GM04504 (cell line): Measurements from ENCODE around the gene TUBA8.
"Not testable (repeated sequence)": the region's sequence is repeated elsewhere in the genome, so short reads cannot be mapped to it uniquely, and the experiment has no call there.

ENCODE experiments used
- DNase-seq: peaks from one replicate; pipeline ENCODE4 v3.0.0-alpha.2; 2012; ENCODE audit warnings: low read depth

TUBA8 gene

DNA sequence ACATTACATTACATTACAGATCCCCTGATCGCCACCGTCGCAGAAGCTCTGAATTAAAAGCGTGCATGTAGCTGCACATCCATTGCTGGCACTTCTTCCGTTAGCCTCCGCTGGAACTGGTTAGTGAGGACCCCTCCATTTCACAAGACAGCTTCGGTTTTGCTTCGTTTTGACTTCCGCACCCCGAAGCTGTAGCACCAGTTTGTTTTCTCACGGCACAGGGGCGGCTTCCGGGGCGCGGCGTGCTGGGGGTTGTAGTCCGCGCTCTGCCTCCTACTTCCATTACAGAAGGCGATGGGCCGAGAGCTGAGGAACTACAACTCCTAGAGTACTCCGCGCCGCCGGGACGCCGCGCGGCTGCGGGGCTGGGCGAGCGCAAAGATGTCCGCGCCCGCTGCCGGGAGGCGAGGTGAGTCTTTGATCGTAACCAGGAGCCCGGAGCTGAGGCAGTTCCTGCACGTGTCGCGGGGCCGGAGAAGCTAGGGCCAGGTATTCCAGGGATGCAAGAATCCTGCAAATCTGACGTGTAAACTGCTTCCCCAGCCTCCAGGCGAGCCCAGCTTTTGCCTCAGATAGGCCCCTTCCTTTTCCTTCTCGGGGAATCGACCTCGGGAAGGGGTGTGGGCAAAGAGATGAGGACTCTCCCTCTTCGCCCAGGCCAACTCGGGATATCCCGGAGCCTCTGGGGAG is 32.8 kb upstream of the TUBA8 start, which contains the start of gene PEX26:
Gene PEX26, plus strand, starts transcription at position 352 of the 690 bp plus-strand sequence. CDS start 387 bp downstream, outside the sequence.
- peak; percentile 88 for DNase-seq

DNA sequence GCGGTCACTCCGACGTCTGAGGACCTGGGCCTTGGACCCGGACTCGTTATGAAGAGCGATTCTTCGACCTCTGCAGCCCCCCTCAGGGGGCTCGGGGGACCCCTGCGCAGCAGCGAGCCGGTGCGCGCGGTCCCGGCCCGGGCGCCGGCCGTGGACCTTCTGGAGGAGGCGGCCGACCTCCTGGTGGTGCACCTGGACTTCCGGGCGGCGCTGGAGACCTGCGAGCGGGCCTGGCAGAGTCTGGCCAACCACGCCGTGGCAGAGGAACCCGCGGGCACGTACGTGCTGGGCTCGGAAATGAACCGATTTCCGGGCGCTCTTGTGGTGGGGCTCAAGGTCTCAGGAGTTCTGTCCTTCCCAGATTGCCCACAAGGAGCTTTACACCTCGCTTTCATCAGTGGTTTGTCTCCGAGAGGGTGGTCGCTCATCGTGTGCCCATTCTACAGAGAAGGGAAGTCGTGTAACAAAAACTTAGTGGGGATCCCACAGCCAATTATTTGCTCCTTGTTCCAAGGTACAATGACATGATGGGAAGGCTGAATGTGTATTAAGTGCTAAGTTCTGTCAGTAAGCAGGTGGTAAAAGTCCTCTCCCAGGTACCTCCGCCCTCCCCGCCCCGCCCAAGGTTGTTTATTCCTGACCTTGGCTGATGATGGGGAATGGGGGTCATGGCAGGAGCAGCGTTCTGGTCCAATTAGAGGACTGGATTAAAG is 32.1 kb upstream of the TUBA8 start:
- DNase-seq: no peak

DNA sequence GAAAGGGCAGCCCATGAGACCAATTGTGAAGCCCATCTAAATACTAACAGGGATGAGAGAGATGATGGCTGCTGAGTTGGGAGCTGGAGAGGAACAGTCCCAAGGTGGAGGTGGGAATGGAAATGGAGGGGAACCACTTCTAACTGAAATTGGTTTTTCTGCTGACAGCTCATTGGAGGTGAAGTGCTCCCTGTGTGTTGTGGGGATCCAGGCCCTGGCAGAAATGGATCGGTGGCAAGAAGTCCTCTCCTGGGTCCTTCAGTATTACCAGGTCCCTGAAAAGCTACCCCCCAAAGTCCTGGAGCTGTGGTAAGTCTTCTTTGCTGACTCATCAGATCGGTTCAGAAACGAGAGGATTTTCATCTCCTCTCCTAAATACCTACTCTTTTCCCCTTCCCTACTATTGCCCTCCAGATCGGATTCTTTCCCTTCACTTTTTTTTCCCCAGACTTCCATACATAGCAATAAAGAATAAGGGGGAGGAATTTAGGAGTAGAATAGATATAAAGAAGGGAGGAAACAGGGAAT is 30.8 kb upstream of the TUBA8 start:
- DNase-seq: no peak

DNA sequence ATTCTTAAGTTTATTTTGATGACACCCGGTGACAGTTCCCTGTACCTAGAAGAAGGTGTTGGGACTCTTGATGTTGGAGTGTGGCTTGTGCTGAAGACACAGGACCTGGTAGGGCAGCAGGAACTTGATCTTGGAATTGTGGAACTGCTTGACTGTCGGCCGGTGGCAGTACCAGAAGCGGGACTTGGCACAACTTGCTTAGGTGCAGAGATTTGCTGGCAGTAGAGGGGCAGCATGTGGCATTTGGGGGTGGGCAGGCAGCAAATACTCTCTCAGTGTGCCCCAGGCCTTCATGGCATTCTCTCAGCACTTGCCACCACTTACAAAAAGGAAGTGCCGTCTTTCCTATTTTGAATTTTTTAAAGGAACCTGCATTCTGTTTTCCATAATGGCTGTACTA is 29.2 kb upstream of the TUBA8 start:
- DNase-seq: no peak

DNA sequence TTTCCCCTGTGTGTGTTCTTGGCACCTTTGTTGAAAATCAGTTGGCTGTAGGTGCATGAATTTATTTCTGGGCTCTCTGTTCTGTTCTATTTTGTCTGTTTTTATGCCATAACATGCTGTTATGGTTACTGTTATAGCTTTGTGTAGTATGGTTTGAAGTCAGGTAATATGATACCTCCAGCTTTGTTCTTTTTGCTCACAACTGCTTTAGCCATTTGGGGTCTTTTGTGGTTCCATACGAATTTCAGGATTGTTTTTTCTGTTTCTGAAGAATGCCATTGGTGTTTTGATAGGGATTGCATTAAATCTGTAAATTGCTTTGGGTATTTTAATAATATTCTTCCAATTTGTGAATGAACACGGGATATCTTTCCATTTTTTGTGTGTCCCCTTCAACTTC is 28.1 kb upstream of the TUBA8 start:
- DNase-seq: no peak

DNA sequence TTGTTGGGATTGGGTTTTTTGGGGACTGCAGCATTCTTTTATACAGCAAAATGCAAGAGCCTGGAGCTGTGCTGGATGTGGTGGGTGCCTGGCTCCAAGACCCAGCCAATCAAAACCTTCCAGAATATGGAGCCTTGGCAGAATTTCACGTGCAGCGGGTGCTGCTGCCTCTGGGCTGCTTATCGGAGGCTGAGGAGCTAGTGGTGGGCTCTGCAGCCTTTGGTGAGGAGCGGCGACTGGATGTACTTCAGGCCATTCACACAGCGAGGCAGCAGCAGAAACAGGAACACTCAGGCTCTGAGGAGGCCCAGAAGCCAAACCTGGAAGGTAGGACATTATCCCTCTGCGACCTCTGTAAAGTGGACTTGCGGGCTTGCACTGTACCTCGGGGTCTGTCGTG is 27.2 kb upstream of the TUBA8 start:
- DNase-seq: no peak

DNA sequence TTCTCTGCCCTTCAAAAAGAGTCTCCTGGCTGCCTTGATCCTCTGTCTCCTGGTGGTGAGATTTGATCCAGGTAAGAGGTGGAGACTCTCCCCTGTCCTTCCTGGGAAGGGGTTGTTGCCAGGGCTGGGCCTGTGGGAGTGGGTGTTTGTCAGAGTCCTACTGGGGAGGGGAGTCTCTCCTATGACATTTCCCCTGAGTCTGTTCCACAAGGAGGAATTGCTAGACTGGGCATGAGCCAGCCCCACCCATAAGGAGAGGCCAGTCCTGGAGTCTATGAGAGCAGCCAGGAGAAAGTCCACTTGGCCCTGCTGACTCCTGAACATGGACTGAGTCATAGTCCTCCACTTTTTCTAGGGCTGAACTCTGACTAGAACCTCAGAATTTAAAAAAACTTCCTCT is 25.4 kb upstream of the TUBA8 start:
- no peak for DNase-seq

DNA sequence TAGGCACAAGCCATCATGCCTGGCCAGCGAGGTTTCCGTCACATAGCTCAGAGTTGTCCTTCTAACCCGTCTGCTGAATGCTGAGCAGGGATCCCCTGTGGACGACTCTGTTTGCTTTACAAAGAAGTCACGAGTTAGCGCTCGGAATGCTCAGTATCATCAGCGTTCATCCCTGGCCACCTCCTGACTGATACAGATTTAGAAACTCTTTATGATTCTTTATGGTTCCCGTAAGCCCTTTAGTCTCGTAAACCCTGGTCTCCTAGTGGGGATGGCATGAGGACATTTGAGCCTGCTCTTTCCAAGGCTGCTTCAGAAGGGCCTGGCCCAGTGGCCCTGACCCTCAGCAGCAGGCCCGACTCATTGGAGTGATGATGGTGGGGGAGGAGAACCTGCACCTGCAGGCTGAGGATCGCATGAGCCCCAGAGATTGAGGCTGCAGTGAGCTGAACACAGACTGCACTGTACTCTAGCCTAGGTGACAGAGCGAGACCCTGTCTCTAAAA is 23.2 kb upstream of the TUBA8 start:
- no peak for DNase-seq

DNA sequence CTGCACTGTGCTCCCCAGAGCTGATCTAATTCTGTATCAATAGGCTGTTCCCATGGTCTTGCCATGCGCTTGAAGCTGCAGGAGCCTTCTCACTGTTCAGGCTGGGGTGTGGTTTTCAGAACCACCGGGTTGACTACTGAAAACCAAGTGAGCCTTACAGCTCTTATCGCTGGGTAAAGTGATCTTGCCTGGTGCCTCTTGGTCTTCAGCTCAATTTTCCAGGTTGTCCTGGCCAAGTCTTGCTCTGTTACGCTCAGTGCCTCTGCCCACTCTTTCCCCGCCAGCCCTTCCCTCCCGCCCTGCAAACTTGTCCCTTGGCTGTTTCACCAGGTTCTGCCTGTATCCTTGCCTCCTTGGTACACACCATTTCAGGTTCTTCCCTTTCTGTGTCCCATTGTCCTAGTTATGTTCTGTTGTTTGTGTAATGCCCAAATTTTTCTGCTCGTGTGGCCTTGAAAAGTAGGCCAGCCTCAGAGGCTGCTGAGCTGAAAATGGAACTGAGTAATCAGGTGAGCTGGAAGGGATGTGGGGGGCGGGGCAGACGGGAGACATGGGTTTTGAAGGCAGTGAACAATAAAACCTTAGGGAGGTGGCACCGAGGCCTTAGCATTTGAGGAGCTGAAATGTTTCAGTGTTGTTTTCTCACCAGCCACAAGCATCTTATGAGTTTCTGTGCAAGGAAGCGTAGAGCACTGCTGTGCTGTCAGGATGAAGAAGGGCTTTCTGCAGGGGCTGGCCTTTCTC is 21.6 kb upstream of the TUBA8 start:
- no peak for DNase-seq

DNA sequence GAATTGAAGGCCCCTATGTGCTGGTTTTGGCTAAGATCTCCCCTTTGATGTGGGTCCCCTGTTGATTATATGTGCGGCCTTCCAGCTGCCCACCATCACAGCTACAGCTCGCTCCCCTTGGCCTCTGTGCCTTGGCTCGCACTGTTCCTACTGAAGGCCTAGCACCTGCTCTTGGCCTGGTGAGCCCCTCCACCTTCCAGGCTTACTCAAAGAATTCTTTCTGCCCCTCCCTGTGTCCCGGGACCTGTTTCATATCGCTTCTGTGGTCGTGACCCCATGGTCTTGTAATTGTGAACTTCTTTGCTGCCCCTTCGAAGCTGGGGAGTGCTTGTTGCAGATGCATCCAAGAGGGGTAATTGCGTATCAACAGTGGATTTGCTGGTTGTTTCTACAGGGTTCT is 20.3 kb upstream of the TUBA8 start:
- DNase-seq: no peak

DNA sequence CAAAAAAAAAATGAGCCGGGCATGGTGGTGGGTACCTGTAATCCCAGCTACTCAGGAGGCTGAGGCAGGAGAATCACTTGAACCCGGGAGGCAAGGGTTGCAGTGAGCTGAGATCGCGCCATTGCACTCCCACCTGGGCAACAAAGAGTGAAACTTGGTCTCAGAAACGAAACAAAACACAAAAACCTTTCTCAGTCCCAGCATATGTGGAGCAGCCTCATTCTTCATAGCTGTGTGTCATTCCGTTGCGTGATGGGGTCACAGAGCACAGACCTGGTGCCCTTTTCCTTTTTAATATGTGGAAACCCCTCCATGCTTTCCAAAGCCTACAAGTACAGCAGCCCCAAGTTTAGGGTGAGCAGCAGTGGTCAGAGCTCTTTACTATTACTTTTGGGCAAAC is 19.1 kb upstream of the TUBA8 start:
- no peak for DNase-seq

DNA sequence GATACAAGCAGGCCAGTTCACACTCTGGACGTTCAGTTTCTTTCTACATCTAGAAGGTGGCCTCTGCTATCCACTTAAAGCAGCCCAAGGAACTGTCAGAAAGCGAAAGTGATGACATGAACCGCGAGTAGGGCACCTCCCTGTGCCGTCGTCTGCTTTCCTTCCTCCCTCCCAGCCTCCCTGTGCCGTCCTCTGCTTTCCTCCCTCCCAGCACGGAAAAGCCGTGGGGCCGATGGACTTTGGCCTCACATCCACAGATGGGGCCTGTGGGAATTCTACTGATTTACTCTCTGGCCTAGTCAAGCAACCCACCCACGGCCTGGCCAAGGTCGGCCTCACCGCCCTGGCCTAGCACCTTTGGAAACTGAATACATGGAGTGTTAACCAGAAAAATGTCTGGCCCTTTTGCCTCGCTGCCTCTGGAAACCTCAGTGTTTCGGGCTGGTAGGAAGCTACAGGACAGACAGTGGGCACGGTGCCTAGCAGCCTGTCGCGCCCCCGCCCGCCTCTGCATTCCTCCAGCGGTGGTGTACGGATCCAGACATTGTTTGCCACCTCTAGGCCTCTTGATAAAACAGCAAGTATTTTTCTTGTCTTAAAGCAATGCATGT is 18.6 kb upstream of the TUBA8 start:
- DNase-seq: no peak

DNA sequence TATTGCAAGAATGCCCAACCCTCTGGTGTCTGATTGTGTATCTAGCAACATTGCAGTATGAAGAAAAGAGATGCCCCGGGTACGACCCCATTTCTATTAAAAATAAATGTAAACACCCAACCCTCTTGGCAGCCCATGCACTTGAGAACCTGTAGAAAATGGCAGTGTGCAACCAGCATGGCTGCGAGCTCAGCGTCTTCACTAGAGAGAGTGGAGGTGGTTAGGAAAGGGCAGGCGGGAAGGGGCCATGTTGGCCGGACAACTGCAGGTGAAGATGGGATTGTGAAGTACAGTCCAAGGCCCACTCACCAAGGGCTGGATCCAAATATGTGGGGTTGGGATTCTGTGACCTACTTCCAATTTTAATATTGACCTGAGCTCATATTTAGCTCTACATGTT is 16.9 kb upstream of the TUBA8 start:
- no peak for DNase-seq

DNA sequence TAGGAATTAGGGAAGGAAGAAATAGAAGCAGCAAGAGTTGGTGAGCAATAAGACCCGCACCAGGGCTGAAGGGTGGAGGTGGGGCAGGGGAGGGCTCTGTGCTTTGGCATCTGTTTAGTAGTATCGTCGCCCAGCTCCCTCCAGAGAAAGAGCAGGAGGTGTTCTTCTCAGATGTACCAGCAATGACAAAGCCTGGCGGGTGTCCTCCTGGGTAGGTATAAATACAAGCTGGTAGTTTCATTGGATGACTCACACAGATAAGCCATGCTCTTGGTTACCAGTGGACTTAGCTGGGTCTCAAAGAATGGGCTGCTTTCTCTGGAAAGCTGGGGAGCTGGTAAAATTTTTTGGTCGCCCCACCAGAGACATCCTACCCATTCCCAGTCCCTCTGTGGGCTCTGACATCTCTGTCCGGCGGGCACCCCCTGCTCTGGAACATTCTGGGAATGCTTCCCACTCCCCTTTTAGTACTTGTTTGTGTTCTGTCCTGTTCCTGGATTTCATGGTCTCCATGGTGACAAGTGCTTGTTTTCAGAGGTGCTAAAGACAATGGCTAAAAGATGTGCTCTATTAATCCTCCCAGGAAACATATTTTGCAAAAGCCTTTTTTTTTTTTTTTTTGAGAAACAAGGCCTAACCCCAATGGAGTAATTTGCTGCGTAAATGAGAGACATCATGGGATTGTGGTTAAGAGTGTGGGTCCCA is 15.4 kb upstream of the TUBA8 start:
- DNase-seq: no peak

DNA sequence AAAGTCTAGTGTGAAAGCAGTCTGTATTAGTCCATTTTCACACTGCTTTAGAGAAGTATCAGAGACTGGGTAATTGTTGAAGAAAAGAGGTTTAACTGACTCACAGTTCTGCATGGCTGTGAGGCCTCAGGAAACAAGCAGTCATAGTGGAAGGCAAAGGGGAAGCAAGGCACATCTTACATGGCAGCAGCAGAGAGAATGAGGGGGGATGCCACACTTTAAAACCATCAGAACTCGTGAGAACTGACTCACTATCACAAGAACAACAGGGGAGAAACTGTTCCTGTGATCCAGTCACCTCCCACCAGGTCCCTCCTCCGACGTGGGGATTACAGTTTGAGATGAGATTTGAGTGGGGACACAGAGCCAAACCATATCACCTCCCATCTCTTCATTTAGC is 13.8 kb upstream of the TUBA8 start:
- no peak for DNase-seq

DNA sequence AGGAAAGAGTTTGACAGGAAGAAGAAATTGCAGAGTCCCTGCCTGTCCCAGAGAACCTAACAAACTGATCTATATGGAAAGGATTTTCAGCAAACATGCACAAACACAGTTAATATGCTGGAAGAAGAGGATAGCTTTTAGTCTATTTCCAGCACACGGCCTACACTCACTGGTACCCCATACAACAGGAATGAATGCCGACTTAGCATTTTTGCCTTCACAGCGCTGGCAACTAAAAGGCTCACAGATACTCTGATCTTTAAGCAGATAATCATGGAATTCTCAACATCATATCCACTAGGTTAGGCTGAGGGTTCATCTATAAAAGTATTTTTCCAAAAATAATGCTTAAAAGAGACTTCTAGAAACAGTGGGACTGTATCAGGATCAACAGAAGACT is 9.8 kb upstream of the TUBA8 start:
- no peak for DNase-seq

DNA sequence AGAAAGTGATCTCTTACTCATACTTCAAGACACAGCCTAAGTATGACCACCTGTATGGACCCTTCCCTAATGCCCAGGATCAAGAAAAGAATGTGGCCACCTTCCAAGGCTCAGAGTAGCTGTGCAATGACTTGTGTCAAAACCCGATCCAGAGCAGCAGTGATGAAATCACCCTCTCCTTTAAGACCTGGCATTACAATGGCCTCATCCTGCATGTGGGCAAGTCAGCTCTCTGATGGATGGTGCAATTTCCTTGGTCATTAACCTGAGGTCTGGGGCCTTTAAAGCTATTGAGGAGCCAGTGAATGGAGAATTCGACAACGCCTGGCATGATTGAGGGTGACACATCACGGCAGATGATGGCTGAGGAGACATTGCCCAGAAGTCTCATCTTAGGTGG is 9.1 kb upstream of the TUBA8 start:
- no peak for DNase-seq

DNA sequence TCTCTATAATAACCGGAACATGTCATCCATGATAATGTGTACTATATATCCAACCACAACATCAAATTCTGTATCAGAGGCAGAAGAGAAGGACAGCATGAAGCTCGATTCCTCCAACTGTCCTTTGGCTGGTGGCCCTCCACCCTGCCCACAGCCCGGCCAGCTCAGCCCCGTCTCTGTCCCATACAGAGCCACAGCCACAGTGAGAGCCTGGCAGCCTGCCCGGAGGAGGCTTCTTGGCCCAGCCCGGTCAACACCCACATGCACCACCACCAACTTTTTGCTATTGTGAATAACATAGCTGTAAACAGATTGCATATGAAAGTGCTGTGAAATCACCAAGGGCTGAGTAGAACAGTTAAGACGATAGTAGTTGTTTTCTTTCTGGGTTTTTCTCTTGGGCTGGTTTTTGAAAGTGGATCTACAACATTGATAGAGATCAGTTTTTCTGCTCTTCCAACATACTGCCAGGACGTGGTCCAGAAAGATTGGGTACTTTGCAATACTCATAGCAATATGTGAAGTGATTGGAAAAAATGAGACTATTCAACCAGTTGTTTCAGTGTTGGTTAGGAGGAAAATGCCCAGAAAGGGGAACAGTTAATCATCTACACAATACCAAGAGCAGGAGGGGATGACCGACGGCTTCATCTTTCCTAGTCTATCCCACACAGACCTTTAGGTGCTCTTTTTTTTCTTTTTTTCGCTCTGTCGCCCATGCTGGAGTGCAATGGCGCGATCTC is 6.9 kb upstream of the TUBA8 start:
- DNase-seq: no peak

DNA sequence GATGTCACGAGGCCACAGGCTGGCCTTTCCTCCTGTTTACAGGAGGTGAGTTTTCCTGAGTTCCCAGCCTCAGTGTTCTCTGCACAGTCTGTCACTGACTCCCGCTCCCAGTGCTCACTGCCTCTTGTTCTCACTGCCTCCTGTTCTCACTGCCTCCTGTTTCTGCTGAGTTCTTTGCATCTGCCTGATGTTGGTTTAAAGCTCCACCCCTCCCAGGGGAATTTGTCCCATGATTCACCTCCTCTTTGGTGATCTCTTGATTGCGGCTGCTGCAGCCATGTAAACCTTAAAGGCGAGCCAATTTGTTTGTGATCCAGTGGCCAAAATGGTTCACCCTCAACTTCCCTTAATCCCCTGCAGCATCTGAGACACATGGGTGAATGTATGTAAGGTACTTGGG is 6.0 kb upstream of the TUBA8 start:
- DNase-seq: no peak

DNA sequence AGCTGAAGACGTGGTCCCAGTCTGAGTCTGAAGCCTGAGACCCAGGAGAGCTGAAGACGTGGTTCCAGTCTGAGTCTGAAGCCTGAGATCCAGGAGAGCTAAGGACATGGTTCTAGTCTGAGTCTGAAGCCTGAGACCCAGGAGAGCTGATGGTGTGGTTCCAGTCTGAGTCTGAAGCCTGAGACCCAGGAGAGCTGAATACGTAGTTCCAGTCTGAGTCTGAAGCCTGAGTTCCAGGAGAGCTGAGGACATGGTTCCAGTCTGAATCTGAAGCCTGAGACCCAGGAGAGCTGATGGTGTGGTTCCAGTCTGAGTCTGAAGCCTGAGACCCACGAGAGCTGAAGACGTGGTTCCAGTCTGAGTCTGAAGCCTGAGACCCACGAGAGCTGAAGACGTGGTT is 4.6 kb upstream of the TUBA8 start:
- DNase-seq: not testable (repeated sequence)
